Sigmoid colon (tissue), 4 donors: ENCODE measurements around the gene SMYD1.

Experiments used
- CTCF ChIP-seq, 4 experiments: fragments of 450-650 bp in 3 of 4; fragments of 200-600 bp in 1 of 4; IDR thresholded peaks; one replicate each; pipeline ENCODE4 v1.5.1; 2016 to 2019; ENCODE audit warnings: antibody characterized with exemption in 4 of 4, mild to moderate bottlenecking in 3 of 4, moderate library complexity in 2 of 4
- POLR2A ChIP-seq, 2 donors: fragments of 450-650 bp; IDR thresholded peaks; one replicate each; pipeline ENCODE4 v1.6.1; 2016; ENCODE audit warnings: antibody characterized with exemption in 2 of 2, mild to moderate bottlenecking in 2 of 2, moderate library complexity in 2 of 2
- POLR2AphosphoS5 ChIP-seq, 4 donors: sonication (generic); formaldehyde crosslinking; IDR thresholded peaks; one replicate each; pipeline ENCODE4 v1.6.1; 2017; ENCODE audit warnings: antibody characterized with exemption in 4 of 4

GRCh38 chr2:88110830-88111229 lies 43.2 kb downstream of the SMYD1 start:
- no peak for TF ChIP-seq POLR2AphosphoS5 (IDR thresholded peaks at IDR 0.05)
- TF ChIP-seq CTCF (IDR thresholded peaks at IDR 0.05) = no peak
- no peak for TF ChIP-seq POLR2A (IDR thresholded peaks at IDR 0.05)
